Limb (tissue), 2 donors: ENCODE data around the gene BYSL.

Experiments
- DNase-seq, 2 donors: peaks; one replicate each; pipeline ENCODE4 v3.0.0-alpha.2; 2016; ENCODE audit errors: extremely low spot score in 2 of 2

BYSL gene

GRCh38 chr6:41976794-41977484 lies 55.6 kb downstream of the BYSL start:
- no peak for DNase-seq
